ENCODE measurements around the gene MRPL34. TPM values are rescaled to one million over a fixed set of nuclear protein-coding genes. Genes with fewer than 3 reads are reported as not detected.

MRPL34 gene
- total and polyA plus RNA-seq, 9 of the 15 experiments (the other 6 are each of a cell fraction or from before 2014, with no cell fraction given), result 11.5 to 256 (median 72.5) TPM

GRCh38 chr19:17334414-17335409 is 29.0 kb downstream of the MRPL34 start, which contains the start of gene ANO8 (continued):
- no peak for TF ChIP-seq NKRF (IDR thresholded peaks at IDR 0.05; ENCODE audit: borderline replicate concordance)
- TF ChIP-seq HDAC2 (IDR thresholded peaks at IDR 0.05), result peak; percentile 72
- peak; percentile 92 for TF ChIP-seq MYC (IDR thresholded peaks at IDR 0.05; ENCODE audit: low read depth, low read length)
- TF ChIP-seq MYC (CRISPR knock-in tag; IDR thresholded peaks at IDR 0.05; ENCODE audit: borderline replicate concordance, low read depth), result peak; percentile 49; the same call in 1 of the 2 replicates
- peak; percentile 70 to 77 for TF ChIP-seq NRF1 (conservative IDR thresholded peaks at IDR 0.05 in 1 of 2, IDR thresholded peaks at IDR 0.05 in 1 of 2)
- peak; percentile 83 for TF ChIP-seq SP1 (CRISPR knock-in tag; IDR thresholded peaks at IDR 0.05)
- no peak for TF ChIP-seq NFXL1 (CRISPR knock-in tag; IDR thresholded peaks at IDR 0.05)
- TF ChIP-seq PHTF2 (CRISPR knock-in tag; IDR thresholded peaks at IDR 0.05), result no peak
- TF ChIP-seq ZBTB43 (CRISPR knock-in tag; IDR thresholded peaks at IDR 0.05), result no peak
- no peak for TF ChIP-seq HDAC3 (IDR thresholded peaks at IDR 0.05; ENCODE audit: borderline replicate concordance, partially characterized antibody)
- peak; percentile 19; the same call in 1 of the 2 replicates for TF ChIP-seq ZBTB17 (CRISPR knock-in tag; IDR thresholded peaks at IDR 0.05)
- peak; percentile 92 for TF ChIP-seq ZFX (CRISPR knock-in tag; IDR thresholded peaks at IDR 0.05)
- TF ChIP-seq PHF21A (IDR thresholded peaks at IDR 0.05; ENCODE audit: borderline replicate concordance, low read depth), result 0 out of 2 replicates have a peak, but pooled peaks have one; percentile 52
- no peak for TF ChIP-seq GATA2 (CRISPR knock-in tag; IDR thresholded peaks at IDR 0.05)
- TF ChIP-seq ZNF449 (CRISPR knock-in tag; IDR thresholded peaks at IDR 0.05), result no peak
- TF ChIP-seq CEBPB (tag; IDR thresholded peaks at IDR 0.05), result no peak
- peak; percentile 71; the same call in 1 of the 2 replicates for TF ChIP-seq ZNF583 (CRISPR knock-in tag; IDR thresholded peaks at IDR 0.05)
- no peak for TF ChIP-seq SRSF7 (optimal IDR thresholded peaks at IDR 0.05; ENCODE audit: low read depth, low read length)
- no peak for TF ChIP-seq HOMEZ (CRISPR knock-in tag; IDR thresholded peaks at IDR 0.05)
- peak; percentile 15 for TF ChIP-seq ZBED1 (IDR thresholded peaks at IDR 0.05)
- peak; percentile 98 for TF ChIP-seq NBN (IDR thresholded peaks at IDR 0.05; ENCODE audit: low read depth)
- no peak for TF ChIP-seq MCM2 (IDR thresholded peaks at IDR 0.05; ENCODE audit: low read depth)
- TF ChIP-seq ZNF134 (CRISPR knock-in tag; conservative IDR thresholded peaks at IDR 0.05), result no peak

Measured in K562 (cell line).